Hematopoietic multipotent progenitor cell treated with erythropoietin and hydrocortisone succinate and interleukin-3 and kit ligand, for 15 days (in vitro differentiated cells): ENCODE data around the gene FUNDC2.
"Not testable (repeated sequence)": the region's sequence is repeated elsewhere in the genome, so short reads cannot be mapped to it uniquely, and the experiment has no call there.

Experiments
- DNase-seq: peaks from one replicate; pipeline ENCODE4 v3.0.0-alpha.2; 2015; ENCODE audit warnings: low spot score

The FUNDC2 gene

GRCh38 chrX:155026727-155027508, at the start of gene FUNDC2:
FUNDC2 (plus strand) TSS chrX:155026844; CDS start chrX:155026939, 95 bp downstream.
- peak; percentile 92 for DNase-seq

GRCh38 chrX:154979629-154980028, 47.0 kb upstream of the FUNDC2 start:
- DNase-seq: no peak

- peak; percentile 81 for DNase-seq
Measured at GRCh38 chrX:154980330-154981115, 46.1 kb upstream of the FUNDC2 start.

GRCh38 chrX:154981116-154981411, 45.6 kb upstream of the FUNDC2 start:
- no peak for DNase-seq

GRCh38 chrX:154986826-154987575, 39.6 kb upstream of the FUNDC2 start:
- no peak for DNase-seq

- no peak for DNase-seq
Measured at GRCh38 chrX:154987940-154988339, 38.7 kb upstream of the FUNDC2 start.

- no peak for DNase-seq
Measured at GRCh38 chrX:154988719-154989118, 37.9 kb upstream of the FUNDC2 start.

- DNase-seq: no peak
Measured at GRCh38 chrX:154990496-154990895, 36.1 kb upstream of the FUNDC2 start.

GRCh38 chrX:154991039-154991438, 35.6 kb upstream of the FUNDC2 start:
- no peak for DNase-seq

- DNase-seq: no peak
Measured at GRCh38 chrX:154991476-154991875, 35.2 kb upstream of the FUNDC2 start.

GRCh38 chrX:154998204-154998880, 28.3 kb upstream of the FUNDC2 start:
- no peak for DNase-seq

- DNase-seq: no peak
Measured at GRCh38 chrX:155000841-155001240, 25.8 kb upstream of the FUNDC2 start.

GRCh38 chrX:155001873-155002272, 24.8 kb upstream of the FUNDC2 start:
- DNase-seq: no peak

GRCh38 chrX:155005190-155005589, 21.5 kb upstream of the FUNDC2 start:
- no peak for DNase-seq

GRCh38 chrX:155006379-155006778, 20.3 kb upstream of the FUNDC2 start:
- not testable (repeated sequence) for DNase-seq

GRCh38 chrX:155006913-155007671, 19.6 kb upstream of the FUNDC2 start:
- DNase-seq: not testable (repeated sequence)

- not testable (repeated sequence) for DNase-seq
Measured at GRCh38 chrX:155008578-155008977, 18.1 kb upstream of the FUNDC2 start.

- no peak for DNase-seq
Measured at GRCh38 chrX:155009994-155010472, 16.6 kb upstream of the FUNDC2 start.

GRCh38 chrX:155020591-155020990, 6.1 kb upstream of the FUNDC2 start:
- no peak for DNase-seq

GRCh38 chrX:155022585-155022984, 4.1 kb upstream of the FUNDC2 start, which contains the start of gene F8:
F8 (minus strand) TSS chrX:155022723; CDS start chrX:155022552, 171 bp downstream.
- no peak for DNase-seq
